GOT3 (cell line): ENCODE measurements around the gene GOLGA1.
"Not testable (repeated sequence)": the region's sequence is repeated elsewhere in the genome, so short reads cannot be mapped to it uniquely, and the experiment has no call there.

ENCODE experiments used
- DNase-seq: peaks from one replicate; lab custom pipeline; 2025; ENCODE audit warnings: mixed read lengths; lab: John Stamatoyannopoulos, UW

The GOLGA1 gene

DNA sequence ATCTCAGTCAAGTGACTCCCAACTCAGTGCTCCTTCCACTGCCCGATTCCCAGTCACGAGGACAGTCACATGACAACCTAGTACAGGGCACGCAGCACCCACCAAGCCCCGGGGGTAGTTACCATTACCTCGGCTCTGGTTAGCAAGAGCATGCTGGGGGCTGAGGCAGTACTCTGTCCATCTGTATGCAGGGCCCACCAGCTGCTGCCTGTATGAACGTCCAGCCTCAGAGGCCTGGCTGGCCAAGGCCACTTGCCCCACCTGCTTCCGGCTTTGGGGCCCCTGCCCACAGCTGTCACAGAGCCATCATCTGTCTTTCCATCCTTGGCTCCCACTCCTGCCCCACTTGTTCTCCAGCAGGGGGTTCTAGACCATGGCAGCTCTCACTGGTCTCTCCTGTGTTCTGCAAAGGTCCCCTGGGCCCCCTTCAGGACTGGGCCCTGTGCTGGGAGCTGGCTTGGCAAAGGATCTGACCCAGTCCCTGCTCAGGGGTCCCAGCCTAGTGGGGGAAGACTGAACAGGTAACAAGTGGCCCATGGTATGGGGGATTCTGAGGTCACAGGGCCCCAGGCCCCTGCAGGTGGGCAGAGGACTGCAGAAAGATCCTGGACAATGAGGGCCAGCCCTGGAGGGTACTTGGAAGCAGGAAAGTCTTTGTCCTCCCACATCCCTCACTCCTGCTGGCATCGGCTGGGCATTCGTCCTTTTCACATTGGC lies 82.4 kb downstream of the GOLGA1 start:
- DNase-seq: no peak

DNA sequence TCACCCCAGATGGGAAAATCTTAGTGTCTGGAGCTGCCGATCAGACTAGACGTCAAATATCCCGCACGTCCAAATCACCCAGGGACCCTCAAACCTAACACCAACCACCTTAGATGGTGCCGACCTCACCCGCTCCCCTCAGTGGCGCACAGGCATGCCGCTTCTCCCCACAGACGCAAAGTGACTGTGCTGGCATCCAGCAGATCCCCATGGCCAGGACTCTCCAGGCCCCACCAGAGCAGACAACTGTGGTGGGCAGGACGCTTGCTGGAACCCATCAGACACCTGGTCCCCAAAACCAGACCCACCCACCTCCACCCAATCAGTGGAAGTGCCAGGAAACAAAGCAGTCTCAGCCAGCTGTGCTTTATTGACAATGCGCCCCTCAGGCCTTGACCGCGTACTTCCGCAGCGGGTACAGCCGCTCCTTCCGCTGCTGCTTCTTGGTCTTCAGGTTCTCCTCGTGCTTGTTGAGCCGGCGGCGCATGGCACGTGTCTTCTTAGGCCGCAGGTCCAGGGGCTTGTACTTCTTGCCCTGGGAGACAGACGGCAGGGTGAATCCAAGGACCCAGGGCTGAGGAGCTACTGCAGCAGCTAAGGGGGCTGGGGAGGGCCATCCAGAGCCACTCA lies 83.2 kb downstream of the GOLGA1 start:
- no peak for DNase-seq

DNA sequence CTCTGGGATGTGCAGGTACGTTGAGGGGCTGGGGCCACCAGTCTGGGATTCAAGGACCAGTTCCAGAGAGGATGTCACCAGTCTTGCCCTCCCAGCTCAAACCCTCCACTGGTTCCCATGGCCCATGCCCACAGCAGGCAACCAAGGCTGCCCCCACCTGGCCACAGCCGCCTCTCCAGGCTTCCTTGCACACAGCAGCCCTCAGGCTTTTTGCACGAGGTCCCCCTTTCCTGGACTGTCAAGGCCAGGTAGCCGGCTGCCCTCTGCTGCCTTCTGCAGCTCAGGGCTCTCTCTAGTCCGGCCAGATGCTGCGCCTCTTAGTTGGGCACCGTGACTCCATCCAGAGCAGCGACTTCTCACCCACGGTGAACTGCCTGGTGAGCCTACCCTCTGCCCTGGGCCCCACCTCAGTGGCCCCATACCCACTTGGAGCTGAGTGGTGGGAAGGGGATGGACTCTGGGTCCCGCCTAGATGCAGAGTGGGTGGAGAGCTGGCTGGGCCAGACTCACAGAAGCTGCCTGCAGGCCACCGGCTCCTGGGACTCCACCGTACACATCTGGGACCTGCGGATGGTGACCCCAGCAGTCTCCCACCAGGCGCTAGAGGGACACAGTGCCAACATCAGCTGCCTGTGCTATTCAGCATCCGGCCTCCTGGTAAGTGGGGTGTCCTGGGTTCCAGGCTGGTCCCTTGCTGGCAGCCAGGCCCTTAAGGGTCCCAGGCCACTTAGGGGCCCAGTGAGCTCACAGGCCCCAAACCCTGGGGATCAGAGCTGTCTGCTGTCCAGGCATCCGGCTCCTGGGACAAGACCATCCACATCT lies 84.7 kb downstream of the GOLGA1 start:
- DNase-seq: no peak

DNA sequence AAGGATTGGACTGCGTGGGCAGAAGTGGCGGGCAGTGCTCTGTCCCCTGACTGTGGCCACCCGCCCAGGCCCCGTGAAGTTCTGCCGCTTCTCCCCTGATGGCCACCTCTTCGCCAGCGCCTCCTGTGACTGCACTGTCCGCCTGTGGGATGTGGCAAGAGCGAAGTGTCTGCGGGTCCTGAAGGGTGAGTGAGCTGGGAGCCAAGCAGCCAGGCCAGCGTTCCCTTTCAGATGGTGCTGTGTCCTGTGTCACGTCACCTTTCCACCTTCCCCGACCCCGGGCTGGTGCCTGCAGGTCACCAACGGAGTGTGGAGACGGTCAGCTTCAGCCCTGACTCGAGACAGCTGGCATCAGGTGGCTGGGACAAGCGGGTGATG lies 85.3 kb downstream of the GOLGA1 start:
- DNase-seq: no peak

DNA sequence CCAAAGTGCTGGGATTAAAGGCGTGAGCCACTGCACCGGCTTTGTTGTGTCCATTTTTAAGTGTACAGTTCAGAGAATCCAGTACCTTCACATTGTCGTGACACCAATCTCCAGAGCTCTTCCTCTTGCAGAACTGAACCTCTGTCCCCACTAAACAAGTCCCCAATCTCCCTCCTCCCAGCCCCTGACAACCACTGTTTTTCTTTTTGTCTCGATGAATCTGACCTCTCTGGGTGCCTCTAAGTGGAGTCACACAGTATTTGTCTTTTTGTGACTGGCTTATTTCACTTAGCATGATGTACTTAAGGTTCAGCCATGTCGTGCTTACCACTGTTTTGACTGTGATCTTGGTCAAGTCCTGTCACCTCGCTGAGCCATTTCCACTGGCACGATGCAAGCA lies 86.1 kb downstream of the GOLGA1 start:
- no peak for DNase-seq

DNA sequence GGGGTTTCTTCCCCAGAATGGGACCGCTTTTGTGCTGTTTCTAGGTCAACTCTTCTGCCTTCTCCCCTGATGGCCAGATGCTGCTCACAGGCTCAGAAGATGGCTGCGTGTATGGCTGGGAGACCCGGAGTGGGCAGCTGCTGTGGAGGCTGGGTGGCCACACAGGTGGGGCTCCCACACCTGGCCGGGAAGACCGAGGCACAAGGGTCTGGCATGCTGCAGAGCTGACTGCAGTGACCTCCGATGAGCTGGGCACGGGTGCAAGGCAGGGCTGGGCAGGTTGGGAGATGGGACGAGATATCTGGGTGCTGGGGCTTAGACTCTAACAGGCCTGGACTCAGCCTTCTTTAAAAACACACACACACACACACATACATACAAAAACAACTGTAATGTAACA lies 86.7 kb downstream of the GOLGA1 start:
- DNase-seq: no peak

DNA sequence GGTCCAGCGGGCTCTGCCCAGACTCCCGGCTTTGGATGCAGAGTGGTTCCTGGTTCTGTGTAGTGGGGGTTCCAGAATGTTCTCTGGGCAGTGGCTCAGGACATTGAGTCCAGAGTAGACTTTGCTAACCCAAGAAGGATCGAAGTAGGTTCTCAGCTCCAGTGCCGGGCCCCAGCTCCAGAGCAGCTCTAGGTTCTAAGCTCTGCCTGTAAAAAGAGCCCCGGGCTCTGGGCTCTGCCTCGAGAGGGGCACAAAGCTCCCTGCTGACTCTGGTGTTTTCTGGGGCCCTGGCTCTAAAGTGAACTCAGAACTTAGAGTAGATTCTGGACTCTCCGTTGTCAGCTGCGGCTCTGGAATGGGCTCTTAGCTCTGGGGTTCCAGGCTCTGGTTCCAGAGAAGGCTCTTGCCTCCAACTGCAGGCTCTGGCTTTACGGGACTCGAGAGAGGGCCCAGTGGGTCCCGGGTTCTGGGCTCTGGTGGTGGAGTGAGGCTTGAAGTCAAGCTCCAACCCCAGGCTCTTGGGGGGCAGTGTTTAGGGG lies 87.2 kb downstream of the GOLGA1 start:
- no peak for DNase-seq

DNA sequence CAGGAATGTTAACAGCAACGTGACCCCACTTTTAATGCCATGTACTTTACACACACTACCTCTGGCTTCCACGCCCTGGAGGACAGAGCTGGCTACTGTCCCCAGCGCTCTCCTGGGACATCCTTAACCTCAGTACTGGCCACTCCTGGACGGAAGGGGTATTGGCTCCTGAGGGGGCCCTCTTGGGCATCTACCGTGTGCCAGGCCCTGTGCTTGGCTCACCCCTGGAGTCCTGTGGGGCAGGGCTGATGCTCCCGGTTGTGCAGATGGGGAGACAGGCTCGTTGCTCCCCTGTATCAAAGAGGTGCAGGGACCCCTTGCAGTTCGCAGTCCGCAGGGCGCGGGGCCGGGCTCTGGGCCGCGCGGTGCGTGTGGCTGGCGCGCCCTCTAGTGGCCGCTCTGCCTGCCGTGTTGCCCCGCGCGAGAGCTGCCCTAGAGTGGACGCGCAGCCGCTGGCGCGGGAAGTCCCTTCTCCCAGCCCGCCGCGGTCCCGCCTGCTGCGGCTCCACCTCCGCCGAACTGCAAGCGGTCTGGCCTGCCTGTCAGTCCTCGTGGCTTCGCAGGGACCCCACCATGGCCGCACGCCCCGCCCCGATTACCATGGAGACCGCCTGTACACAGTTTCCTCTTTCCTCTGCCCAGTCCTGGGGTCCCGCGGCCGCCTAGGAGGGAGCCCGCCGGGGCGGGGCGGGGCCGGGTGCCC lies 87.9 kb downstream of the GOLGA1 start, which contains the start of gene WDR38:
TSS of gene WDR38 (plus strand) at position 632 of the 703 bp plus-strand sequence. CDS start 72 bp downstream, outside the sequence.
- peak; percentile 5 for DNase-seq

DNA sequence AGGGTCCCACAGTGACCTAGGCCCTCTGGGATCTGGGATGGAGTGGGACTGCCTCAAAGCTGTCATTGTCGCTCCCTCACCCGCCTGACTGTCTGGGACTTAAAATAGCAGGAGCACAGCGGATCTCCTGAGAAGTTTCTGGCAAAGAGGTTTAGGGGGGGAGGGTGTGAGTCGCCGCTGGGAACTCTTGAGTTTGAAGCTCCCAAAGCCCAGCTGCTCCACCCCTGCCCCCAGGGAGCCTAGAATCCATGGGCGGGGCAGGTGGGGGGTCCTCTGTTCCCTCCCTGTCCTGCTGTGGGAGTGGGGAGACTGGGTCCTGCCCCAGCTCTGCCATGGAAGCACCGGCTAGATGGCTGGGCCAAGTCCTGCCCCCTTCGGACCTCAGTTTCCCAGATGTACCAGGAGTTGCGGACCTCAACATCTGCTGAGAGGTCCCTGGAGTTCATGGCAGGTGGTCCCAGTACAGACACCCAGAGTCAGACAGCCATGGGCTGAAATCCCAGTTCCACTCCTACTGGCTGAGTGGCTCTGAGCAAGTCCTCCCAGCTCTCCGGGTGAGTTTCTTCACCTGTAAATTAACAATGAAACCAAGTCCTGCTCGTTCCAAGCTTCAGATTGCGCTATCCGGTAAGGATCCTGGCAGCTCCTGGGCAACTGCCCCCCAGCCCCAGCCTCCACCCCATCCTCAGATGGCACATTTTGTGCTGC lies 88.6 kb downstream of the GOLGA1 start:
- DNase-seq: no peak

DNA sequence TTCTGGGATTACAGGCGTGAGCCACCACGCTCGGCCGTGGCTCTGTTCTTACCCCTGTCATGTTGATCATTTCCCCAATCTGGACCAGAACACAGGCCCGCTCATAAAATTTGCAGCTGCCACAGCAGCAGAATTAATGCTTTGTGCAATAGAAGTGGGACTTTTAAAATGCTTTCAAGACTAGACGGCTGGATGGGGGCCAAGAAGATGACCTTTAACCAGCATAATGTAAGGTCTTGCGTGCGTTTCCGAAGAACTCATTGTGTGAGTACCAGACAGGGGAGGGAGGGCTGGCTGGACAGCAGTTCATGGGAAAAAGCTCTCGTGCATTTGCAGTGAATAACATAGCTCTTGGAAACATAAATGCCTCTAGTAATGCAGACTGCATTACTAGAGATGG lies 91.1 kb downstream of the GOLGA1 start:
- no peak for DNase-seq

DNA sequence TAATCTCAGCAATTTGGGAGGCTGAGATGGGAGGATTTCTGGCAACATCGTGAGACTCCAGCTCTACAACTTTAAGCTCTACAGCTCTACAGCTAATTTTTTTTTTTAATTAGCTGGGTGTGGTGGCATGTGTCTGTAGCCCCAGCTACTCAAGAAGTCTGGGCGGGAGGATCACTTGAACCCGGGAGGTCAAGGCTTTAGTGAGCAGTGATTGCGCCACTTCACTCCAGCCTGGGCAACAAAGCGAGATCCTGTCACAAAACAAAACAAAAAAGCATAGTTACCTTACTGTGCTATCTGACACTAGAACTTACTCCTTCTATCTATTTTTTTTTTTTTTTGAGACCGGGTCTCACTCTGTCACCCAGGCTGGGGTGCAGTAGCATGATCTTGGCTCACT lies 93.9 kb downstream of the GOLGA1 start:
- no peak for DNase-seq

DNA sequence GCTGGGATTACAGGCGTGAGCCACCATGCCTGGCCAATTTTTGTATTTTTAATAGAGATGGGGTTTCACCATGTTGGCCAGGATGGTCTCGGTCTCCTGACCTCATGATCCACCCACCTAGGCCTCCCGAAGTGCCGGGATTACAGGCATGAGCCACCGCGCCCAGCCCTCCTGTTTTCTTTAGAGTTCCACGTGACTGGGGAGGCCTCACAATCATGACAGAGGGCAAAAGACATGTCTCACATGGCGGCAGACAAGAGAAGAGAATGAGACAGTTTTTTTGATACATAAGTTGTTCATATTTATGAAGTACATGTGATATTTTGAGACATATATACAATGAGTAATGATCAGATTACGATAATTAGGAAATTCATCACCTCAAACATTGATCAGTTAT lies 94.4 kb downstream of the GOLGA1 start:
- DNase-seq: not testable (repeated sequence)

DNA sequence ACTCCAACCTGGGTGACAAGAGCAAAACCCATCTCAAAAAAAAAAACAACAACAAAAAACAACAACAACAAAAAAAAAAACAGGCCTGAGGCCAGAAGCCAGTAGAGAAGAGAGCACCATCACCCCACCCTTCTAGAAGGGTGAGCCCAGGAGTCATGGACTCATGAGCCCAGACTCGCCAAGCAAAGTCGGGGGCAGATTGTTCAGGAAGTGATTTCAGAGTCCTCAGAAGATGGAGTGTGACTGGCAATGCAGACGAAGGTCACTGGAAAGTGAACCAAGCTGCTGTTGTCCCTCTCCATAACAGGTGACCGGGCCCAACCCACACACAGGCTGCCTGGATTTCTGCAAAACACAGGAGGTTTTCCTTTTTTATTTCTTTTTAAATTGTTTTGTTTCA lies 96.6 kb downstream of the GOLGA1 start:
- no peak for DNase-seq

DNA sequence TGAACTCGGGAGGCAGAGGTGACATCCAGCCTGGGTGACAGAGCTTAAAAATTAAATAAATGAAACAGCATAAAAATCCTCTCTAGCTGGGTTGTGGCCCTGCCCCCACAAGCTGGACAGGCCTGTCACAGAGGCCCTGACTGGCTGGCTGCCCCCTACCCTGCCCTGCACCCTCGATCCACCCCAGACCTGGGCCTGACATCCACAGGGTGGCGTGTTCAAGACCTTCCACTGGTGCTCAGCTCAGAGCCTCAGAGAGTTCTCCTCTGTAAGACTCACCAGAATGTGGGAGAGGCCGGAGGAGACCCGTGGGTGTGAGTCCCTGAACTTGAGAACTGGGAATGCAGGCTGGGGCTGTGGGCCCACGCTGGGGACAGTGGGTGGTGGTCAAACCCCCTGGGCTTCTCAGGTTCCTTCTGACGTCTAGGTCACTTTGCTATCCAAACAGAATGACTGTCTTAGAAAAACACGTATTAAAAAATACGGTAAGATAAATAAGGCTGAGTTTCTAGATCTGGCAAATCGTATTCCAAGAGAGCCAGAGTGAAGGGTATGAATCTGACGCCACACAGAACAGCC lies 97.3 kb downstream of the GOLGA1 start:
- DNase-seq: no peak

DNA sequence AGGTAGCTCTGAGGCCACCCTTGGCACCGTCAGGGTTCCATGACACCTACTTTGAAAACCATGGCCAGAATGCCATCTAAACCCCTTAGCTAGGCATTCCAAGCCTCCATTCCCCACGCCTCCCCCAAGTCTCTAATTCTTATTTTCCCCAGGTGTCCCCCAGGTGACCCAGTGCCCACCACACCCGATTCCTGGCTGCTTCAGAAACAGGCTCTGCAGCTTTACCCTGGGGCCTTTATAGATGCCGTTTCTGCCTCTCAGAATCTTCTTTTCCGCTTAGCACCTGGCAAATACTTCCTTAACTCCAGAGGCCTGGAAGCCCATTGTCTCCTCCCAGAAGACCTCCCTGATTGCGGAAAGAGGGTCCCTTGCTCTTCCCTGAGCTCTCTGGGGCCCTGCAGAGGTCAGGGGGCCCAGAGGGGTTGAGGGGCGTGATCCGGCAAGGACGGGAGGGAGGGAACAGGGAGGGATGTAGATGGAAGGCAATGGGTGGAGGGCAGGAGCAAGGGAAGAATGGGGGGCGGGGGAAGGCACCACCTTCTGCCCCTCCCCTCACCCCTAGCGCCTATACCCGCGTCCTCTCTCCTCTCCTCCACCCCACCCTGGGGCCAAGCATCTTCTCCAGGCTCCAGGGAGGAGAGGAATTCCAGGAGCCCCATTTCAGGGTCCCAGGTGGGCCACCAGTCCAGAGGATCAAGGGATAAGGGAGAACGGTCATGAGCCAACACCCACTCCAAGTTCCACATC lies 99.6 kb downstream of the GOLGA1 start:
- DNase-seq: no peak

DNA sequence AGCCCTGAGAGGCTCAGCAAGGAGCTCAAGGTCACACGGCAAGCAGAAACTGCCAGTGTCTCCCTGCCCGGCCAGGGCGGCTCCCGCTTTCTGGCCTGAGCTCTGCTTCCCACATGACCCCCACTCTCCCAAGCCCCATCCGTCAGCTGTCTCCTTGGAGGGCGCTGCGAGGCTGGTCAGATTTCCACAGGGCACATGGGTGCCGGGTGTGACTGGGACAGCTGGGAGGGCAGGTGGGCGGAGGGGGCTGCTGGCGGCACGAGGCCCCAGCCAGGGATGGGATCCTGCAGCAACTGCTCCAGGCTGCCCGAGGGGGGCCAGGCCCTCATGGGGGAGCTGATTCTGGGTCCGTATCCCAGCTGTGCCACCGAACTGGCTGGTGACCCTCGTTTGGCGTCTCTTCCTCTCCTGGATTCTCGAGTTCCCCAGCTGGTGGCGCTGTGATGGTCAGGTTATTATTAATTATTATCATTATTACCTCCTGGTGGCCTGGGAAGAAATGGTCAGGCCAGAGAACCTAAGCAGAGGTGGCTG lies 100.5 kb downstream of the GOLGA1 start:
- no peak for DNase-seq

DNA sequence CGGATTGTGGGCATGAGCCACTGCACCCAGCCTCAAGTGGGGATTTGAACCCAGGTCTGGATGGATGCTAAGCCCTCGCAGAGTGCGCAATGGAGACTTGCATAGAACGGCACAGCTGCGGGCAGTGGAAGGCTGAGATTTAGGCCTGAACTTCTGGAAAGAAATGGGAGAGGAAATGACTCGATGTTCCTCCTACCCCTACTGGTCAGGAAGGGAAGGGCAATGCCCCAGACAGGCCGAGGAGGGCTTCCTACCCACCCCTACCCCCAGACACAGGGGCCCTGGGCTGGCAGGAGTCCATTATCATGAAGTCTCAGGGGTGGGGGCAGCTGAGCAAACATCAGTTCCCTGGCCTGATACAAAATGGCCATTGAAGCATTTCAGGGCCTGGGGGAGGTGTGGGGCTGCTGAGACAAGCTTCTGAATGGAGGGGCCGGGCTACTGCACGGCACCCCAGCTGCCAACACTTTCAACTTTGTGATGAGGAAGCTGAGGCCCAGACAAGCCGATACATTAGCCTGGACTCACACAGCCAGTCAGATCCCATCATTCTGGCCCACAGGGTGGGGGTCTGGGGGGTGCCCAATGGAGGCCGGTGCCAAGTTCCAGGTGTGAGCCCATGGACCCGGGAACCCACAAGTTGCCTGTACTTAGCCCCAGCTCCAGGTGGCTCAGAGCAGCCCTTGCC lies 101.1 kb downstream of the GOLGA1 start:
- DNase-seq: no peak

DNA sequence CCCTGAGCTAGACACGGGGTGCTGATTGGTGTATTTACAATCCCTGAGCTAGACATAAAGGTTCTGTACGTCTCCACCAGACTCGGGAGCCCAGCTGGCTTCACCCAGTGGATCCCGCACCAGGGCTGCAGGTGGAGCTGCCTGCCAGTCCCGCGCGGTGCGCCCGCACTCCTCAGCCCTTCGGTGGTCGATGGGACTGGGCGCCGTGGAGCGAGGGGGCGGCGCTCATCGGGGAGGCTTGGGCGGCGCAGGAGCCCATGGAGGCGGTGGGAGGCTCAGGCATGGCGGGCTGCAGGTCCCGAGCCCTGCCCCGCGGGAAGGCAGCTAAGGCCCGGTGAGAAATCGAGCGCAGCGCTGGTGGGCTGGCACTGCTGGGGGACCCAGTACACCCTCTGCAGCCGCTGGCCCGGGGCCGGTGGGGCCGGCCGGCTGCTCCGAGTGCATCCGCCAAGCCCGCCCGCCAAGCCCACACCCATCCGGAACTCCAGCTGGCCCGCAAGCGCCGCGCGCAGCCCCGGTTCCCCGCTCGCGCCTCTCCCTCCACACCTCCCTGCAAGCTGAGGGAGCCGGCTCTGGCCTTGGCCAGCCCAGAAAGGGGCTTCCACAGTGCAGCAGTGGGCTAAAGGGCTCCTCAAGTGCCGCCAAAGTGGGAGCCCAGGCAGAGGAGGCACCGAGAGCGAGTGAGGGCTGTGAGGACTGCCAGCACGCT lies 102.2 kb downstream of the GOLGA1 start:
- not testable (repeated sequence) for DNase-seq

DNA sequence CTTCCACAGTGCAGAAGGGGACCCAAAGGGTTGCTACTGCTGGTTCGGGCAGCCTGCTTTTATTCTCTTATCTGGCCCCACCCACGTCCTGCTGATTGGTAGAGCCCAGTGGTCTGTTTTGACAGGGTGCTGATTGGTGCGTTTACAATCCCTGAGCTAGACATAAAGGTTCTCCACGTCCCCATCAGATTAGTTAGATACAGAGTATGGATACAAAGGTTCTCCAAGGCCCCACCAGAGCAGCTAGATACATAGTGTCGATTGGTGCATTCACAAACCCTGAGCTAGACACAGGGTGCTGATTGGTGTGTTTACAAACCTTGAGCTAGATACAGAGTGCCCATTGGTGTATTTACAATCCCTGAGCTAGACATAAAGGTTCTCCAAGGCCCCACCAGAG lies 102.8 kb downstream of the GOLGA1 start:
- DNase-seq: not testable (repeated sequence)
